Hepatocyte (in vitro differentiated cells): Measurements from ENCODE around the gene RIN3. TPM values are rescaled to one million over a fixed set of nuclear protein-coding genes. Genes with fewer than 3 reads are reported as not detected.

Source experiments
- DNase-seq: peaks from one replicate; pipeline ENCODE4 v3.0.0-alpha.2; 2016; ENCODE audit warnings: low spot score
- H2AFZ ChIP-seq: fragments of 200-600 bp; sonication (generic); 2 replicates; pipeline ENCODE4 v1.6.0; 2016; ENCODE audit warnings: antibody characterized with exemption, mild to moderate bottlenecking
- H3K27ac ChIP-seq: fragments of 200-600 bp; sonication (generic); 2 replicates; pipeline ENCODE4 v1.5.1; 2016; ENCODE audit warnings: mild to moderate bottlenecking
- H3K27me3 ChIP-seq: fragments of 200-600 bp; sonication (generic); 2 replicates; pipeline ENCODE4 v1.6.1; 2016
- H3K36me3 ChIP-seq: fragments of 200-600 bp; sonication (generic); replicated peaks from 2 replicates; pipeline ENCODE4 v1.5.1; 2016; ENCODE audit warnings: low read depth; ENCODE audit not compliant: insufficient read depth
- H3K4me1 ChIP-seq: fragments of 200-600 bp; sonication (generic); 2 replicates; pipeline ENCODE4 v1.5.1; 2016; ENCODE audit warnings: mild to moderate bottlenecking, moderate library complexity; ENCODE audit not compliant: insufficient read depth
- H3K4me2 ChIP-seq: fragments of 200-600 bp; sonication (generic); 2 replicates; pipeline ENCODE4 v1.6.0; 2016
- H3K4me3 ChIP-seq: fragments of 200-600 bp; sonication (generic); 2 replicates; pipeline ENCODE4 v1.5.1; 2016; ENCODE audit warnings: mild to moderate bottlenecking
- H3K79me2 ChIP-seq: fragments of 200-600 bp; sonication (generic); 2 replicates; pipeline ENCODE4 v1.6.0; 2017; ENCODE audit warnings: mild to moderate bottlenecking
- H3K9me2 ChIP-seq: fragments of 200-600 bp; sonication (generic); replicated peaks from 2 replicates; pipeline ENCODE4 v1.6.0; 2017; ENCODE audit warnings: mild to moderate bottlenecking; ENCODE audit not compliant: insufficient read depth
- H3K9me3 ChIP-seq: fragments of 200-600 bp; sonication (generic); 2 replicates; pipeline ENCODE4 v1.5.1; 2016; ENCODE audit warnings: low read depth, mild to moderate bottlenecking
- H4K20me1 ChIP-seq: fragments of 200-600 bp; sonication (generic); 2 replicates; pipeline ENCODE4 v1.6.0; 2016; ENCODE audit warnings: mild to moderate bottlenecking; ENCODE audit not compliant: insufficient read depth, poor library complexity, severe bottlenecking
- CTCF ChIP-seq: fragments of 200-600 bp; sonication (generic); IDR thresholded peaks from 2 replicates; pipeline ENCODE4 v1.5.1; 2016; ENCODE audit warnings: antibody characterized with exemption, mild to moderate bottlenecking; ENCODE audit not compliant: poor library complexity
- EZH2 ChIP-seq: fragments of 200-600 bp; sonication (generic); IDR thresholded peaks from 2 replicates; pipeline ENCODE4 v1.6.1; 2016; ENCODE audit warnings: antibody characterized with exemption, mild to moderate bottlenecking, borderline replicate concordance
- EZH2phosphoT487 ChIP-seq: fragments of 200-600 bp; sonication (generic); IDR thresholded peaks from one replicate; pipeline ENCODE4 v1.6.1; 2018; ENCODE audit warnings: antibody characterized with exemption, mild to moderate bottlenecking, low read depth, moderate library complexity; ENCODE audit not compliant: unreplicated experiment, severe bottlenecking
- WGBS: methylation state at CpG from one replicate; pipeline ENCODE4 v1.1.6; 2016; ENCODE audit warnings: low lambda C conversion rate; ENCODE audit errors: missing lambda C conversion rate; 5-methylcytosine and 5-hydroxymethylcytosine counted together
- polyA plus RNA-seq: library from polyadenylated mRNA; unstranded; fragments of >200 nt; fragmentation: Nextera tagmentation; extraction: Ambion mirVana; gene quantifications from 2 replicates; pipeline ENCODE4 v1.2.1, GENCODE V29; 2016
- total RNA-seq: library from RNA; depleted of rRNA; stranded (reverse); fragments of >200 nt; gene quantifications from 2 replicates; pipeline ENCODE4 v1.2.3, GENCODE V29; 2014

Gene RIN3
- total and polyA plus RNA-seq, 2 experiments from 2014 or later, result 4.2 to 11.8 TPM

- no peaks in the 10 kb centered on the region for H3K79me2 ChIP-seq
- peaks cover 3% of the 10 kb centered on the region for H3K27me3 ChIP-seq
- no peak overlapping the region for H3K4me3 ChIP-seq
- 90% methylated on average over 29 of the region's 30 CpGs for WGBS
- no peak overlapping the region for H3K27ac ChIP-seq
- TF ChIP-seq EZH2phosphoT487, result no peak
- no peak for TF ChIP-seq EZH2
- no peak for TF ChIP-seq CTCF
- H3K36me3 ChIP-seq, result no peaks in the 10 kb centered on the region
- H2AFZ ChIP-seq, result no peak overlapping the region
- H4K20me1 ChIP-seq, result no peaks in the 10 kb centered on the region
- H3K9me3 ChIP-seq, result no peaks in the 10 kb centered on the region
- DNase-seq, result no peak
- peak overlapping the region; percentile 98 for H3K4me2 ChIP-seq
- H3K9me2 ChIP-seq, result no peaks in the 10 kb centered on the region
- H3K4me1 ChIP-seq, result peaks cover 8% of the 10 kb centered on the region
These were observed 175.1 kb downstream of the RIN3 start for GRCh38 chr14:92688434-92689375.

GRCh38 chr14:92690171-92691011, 176.8 kb downstream of the RIN3 start:
- no peaks in the 10 kb centered on the region for H3K36me3 ChIP-seq
- no peak overlapping the region for H3K4me2 ChIP-seq
- H3K9me3 ChIP-seq, result no peaks in the 10 kb centered on the region
- peak; percentile 77 for DNase-seq
- no peaks in the 10 kb centered on the region for H4K20me1 ChIP-seq
- H3K9me2 ChIP-seq, result no peaks in the 10 kb centered on the region
- TF ChIP-seq EZH2, result no peak
- peak; percentile 58 for TF ChIP-seq CTCF
- no peak overlapping the region for H3K4me3 ChIP-seq
- H3K27me3 ChIP-seq, result peaks cover 3% of the 10 kb centered on the region
- no peak overlapping the region for H3K27ac ChIP-seq
- H3K79me2 ChIP-seq, result no peaks in the 10 kb centered on the region
- H2AFZ ChIP-seq, result no peak overlapping the region
- WGBS, result 83% methylated on average over 13 of the region's 13 CpGs
- H3K4me1 ChIP-seq, result peaks cover 8% of the 10 kb centered on the region

GRCh38 chr14:92692822-92693226, 179.2 kb downstream of the RIN3 start:
- WGBS, result 85% methylated on average over 2 of the region's 2 CpGs
- DNase-seq, result no peak
- no peak for TF ChIP-seq CTCF
- TF ChIP-seq EZH2phosphoT487, result no peak
- no peak for TF ChIP-seq EZH2
- Histone ChIP-seq H3K36me3 (no peaks in the 10 kb centered on the region), H3K4me3 (no peak overlapping the region), H3K27ac (no peak overlapping the region), H3K79me2 (no peaks in the 10 kb centered on the region), H3K4me2 (no peak overlapping the region), H2AFZ (no peak overlapping the region), H3K9me3 (no peaks in the 10 kb centered on the region), H3K27me3 (no peaks in the 10 kb centered on the region), H4K20me1 (no peaks in the 10 kb centered on the region), H3K4me1 (no peaks in the 10 kb centered on the region), H3K9me2 (no peaks in the 10 kb centered on the region)
